Kidney (tissue), 14 donors: ENCODE measurements around the gene PTPN1. TPM values are rescaled to one million over a fixed set of nuclear protein-coding genes. Genes with fewer than 3 reads are reported as not detected.

Source experiments
- DNase-seq, 5 donors: peaks; one replicate each; pipeline ENCODE4 v3.0.0-alpha.2; 2013 to 2020
- FAIRE-seq: peaks from 2 replicates; lab custom pipeline; 2012; peaks lifted over from hg19 to GRCh38; lab: Jason Lieb, UNC
- H3K27ac ChIP-seq, 2 donors: one replicate each; pipeline ENCODE4 v1.7.0; 2013; ENCODE audit warnings: low read depth in 2 of 2, low read length in 2 of 2, inconsistent platforms in 1 of 2
- H3K27me3 ChIP-seq: one replicate; pipeline ENCODE4 v1.7.1; 2013; ENCODE audit warnings: low read length, inconsistent platforms; ENCODE audit not compliant: control insufficient read depth, insufficient read depth
- H3K36me3 ChIP-seq, 3 donors: one replicate each; pipeline versions ENCODE4 v1.7.0 to v1.7.1; 2013; ENCODE audit warnings: low read length in 3 of 3, control low read depth in 1 of 3, inconsistent platforms in 1 of 3; ENCODE audit not compliant: insufficient read depth in 3 of 3, control insufficient read depth in 2 of 3
- H3K4me1 ChIP-seq, 3 donors: one replicate each; pipeline versions ENCODE4 v1.7.0 to v1.7.1; 2013; ENCODE audit warnings: low read length in 3 of 3, inconsistent platforms in 1 of 3, low read depth in 1 of 3; ENCODE audit not compliant: control insufficient read depth in 2 of 3, insufficient read depth in 2 of 3
- H3K4me3 ChIP-seq, 3 donors: one replicate each; pipeline versions ENCODE4 v1.7.0 to v1.8.1; 2013; ENCODE audit warnings: low read length in 3 of 3, control low read depth in 1 of 3, inconsistent platforms in 1 of 3
- H3K9ac ChIP-seq, 3 donors: one replicate each; pipeline versions ENCODE4 v1.7.0 to v1.7.1; 2013; ENCODE audit warnings: low read length in 3 of 3, control low read depth in 1 of 3, inconsistent platforms in 1 of 3
- H3K9me3 ChIP-seq, 3 donors: one replicate each; pipeline versions ENCODE4 v1.7.0 to v1.7.1; 2013; ENCODE audit warnings: low read length in 3 of 3, control low read depth in 1 of 3, inconsistent platforms in 1 of 3; ENCODE audit not compliant: control insufficient read depth in 2 of 3, insufficient read depth in 1 of 3
- intact Hi-C: fragments of 100-400 bp; cut with DNase I; formaldehyde crosslinking; loops from one replicate; pipeline ENCODE4 v1.11.1; 2022
- polyA plus RNA-seq: library from polyadenylated mRNA; stranded (reverse); fragments of 350-450 nt; fragmentation: Illumina TruSeq; extraction: RNeasy Lipid Tissue Mini Kit (QIAGEN cat#74804); gene quantifications from one replicate; pipeline ENCODE4 v1.2.3, GENCODE V29; 2014; ENCODE audit warnings: low read depth, low replicate concordance; ENCODE audit not compliant: insufficient read depth
- total RNA-seq: library from RNA; stranded (reverse); fragmentation: NEBNext Ultra II Directional; extraction: Animal tissue kit (Norgen Biotek cat#: 25700); gene quantifications from one replicate; pipeline ENCODE4 v1.2.1, GENCODE V29; 2021
- TF ChIP-seq, protein P1 (sequence below): IDR thresholded peaks from 3 replicates; pipeline ENCODE4 v1.5.1; 2012; ENCODE audit warnings: mild to moderate bottlenecking, moderate library complexity, borderline replicate concordance; ENCODE audit not compliant: insufficient read depth; ENCODE audit errors: extremely low read depth
- donor health status: control.
- donor health status: control.
- donor health status: control.
- donor health status: control.
- donor health status: control.
- donor health status: DM: yes; HTN: yes; CAD: no.
- donor health status: Normal renal cell carcinoma (clear cell type).

PTPN1 gene
- total and polyA plus RNA-seq, 2 donors from 2014 or later = 29.6 to 80.4 TPM

DNA sequence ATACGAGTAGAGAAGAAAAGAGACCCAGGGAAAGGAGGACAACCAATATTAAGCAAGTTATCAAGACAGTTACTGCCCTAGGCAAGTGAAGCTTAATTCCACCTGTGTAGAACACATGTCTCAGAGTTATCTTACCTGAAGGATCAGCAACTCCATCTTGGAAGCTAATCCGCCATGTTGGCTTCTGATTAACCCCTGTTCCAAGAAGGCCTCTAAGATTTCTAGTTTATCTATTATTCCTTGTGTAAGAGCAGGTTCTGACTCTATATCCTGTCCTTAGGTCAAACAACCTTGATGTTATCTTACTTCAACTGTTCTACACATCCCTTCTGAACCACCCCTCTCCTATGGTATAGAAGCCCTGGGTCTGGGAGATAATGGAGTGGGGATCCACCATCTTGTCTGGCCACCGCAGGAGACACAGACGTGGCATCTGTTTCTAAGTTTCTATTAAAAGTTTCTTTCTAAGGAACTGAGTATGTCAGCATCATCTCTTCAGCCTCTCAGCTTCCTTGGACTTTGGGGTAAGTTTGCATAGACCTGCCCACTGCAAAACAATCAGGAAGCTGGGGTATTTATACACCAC, 27.7 kb upstream of the PTPN1 start:
- no peak overlapping the region for H3K4me3 ChIP-seq
- no peak overlapping the region for H3K9ac ChIP-seq
- no peaks in the 10 kb centered on the region for H3K27me3 ChIP-seq
- no peaks in the 10 kb centered on the region for H3K36me3 ChIP-seq
- no peak overlapping the region for H3K27ac ChIP-seq
- peaks cover 0 to 12% (median 0%) of the 10 kb centered on the region in 3 donors for H3K4me1 ChIP-seq
- TF ChIP-seq, protein P1, sequence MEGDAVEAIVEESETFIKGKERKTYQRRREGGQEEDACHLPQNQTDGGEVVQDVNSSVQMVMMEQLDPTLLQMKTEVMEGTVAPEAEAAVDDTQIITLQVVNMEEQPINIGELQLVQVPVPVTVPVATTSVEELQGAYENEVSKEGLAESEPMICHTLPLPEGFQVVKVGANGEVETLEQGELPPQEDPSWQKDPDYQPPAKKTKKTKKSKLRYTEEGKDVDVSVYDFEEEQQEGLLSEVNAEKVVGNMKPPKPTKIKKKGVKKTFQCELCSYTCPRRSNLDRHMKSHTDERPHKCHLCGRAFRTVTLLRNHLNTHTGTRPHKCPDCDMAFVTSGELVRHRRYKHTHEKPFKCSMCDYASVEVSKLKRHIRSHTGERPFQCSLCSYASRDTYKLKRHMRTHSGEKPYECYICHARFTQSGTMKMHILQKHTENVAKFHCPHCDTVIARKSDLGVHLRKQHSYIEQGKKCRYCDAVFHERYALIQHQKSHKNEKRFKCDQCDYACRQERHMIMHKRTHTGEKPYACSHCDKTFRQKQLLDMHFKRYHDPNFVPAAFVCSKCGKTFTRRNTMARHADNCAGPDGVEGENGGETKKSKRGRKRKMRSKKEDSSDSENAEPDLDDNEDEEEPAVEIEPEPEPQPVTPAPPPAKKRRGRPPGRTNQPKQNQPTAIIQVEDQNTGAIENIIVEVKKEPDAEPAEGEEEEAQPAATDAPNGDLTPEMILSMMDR = no peak
- no peaks in the 10 kb centered on the region for H3K9me3 ChIP-seq
- FAIRE-seq (no peak), DNase-seq (no peak)
- intact Hi-C loops = no loop called here

DNA sequence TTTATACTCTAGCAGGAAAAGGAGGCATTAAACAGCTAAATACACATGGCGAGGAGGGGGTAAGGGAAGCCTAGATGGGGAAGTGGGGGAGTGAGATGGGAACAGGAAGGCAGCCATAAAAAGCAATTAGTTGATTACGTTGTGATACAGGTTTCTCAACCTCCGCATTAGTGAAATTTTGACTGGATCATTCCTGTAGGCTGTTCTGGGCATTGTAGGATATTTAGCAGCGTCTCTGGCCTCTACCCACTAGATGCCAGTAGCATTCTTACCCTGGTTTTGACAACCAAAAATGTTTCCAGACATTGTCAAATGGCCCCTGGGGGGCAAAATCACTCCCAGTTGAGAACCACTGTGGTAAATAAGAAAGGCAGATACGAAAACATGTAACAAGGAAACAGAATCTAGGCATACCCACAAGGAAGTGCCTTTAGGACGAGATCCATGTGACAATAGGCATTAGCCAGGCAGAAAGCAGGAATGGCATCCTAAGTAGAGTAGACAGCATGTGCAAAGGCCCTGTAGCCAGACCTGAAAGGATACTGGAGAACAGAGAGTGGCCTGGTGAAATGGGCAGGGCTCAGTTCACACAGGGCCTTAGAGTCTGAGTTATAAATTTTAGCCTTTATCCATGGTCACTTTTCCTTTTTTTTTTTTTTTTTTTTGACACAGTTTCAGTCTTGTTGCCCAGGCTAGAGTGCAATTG, 25.8 kb upstream of the PTPN1 start:
- H3K4me3 ChIP-seq = peak overlapping the region in 2 of 3 donors; percentile 71 to 98
- no peaks in the 10 kb centered on the region for H3K9me3 ChIP-seq
- peaks cover 0 to 7% (median 0%) of the 10 kb centered on the region in 3 donors for H3K4me1 ChIP-seq
- intact Hi-C loops = no loop called here
- TF ChIP-seq, protein P1 = no peak
- H3K27me3 ChIP-seq = no peaks in the 10 kb centered on the region
- H3K9ac ChIP-seq = peak overlapping the region in 2 of 3 donors; percentile 74 to 95
- DNase-seq (no peak), FAIRE-seq (no peak)
- no peaks in the 10 kb centered on the region for H3K36me3 ChIP-seq
- peak overlapping the region; percentile 54 to 90 for H3K27ac ChIP-seq

DNA sequence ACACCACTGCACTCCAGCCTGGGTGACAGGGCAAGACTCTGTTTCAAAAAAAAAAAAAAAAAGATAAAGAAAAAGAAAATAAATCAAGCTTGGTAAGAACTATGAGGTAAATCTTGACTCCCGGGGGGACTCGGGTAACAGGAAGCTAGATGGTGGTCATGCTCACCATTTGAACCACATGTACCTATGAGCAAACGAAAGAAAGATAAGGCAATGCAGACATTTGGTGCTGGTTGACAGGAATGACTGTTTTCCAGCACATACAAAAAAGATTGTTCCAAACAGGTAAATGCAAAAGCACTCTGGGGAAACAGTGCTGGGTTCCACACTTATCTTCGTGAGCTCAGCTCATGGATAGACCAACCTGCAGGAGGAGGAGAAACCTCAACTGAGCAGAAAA, 22.8 kb upstream of the PTPN1 start:
- FAIRE-seq (no peak), DNase-seq (no peak)
- peaks cover 0 to 7% (median 0%) of the 10 kb centered on the region in 3 donors for H3K4me1 ChIP-seq
- no peaks in the 10 kb centered on the region for H3K36me3 ChIP-seq
- H3K27me3 ChIP-seq = no peaks in the 10 kb centered on the region
- H3K9ac ChIP-seq = no peak overlapping the region
- TF ChIP-seq, protein P1 = no peak
- no peak overlapping the region for H3K4me3 ChIP-seq
- no peak overlapping the region for H3K27ac ChIP-seq
- intact Hi-C loops = no loop called here
- H3K9me3 ChIP-seq = no peaks in the 10 kb centered on the region
